Suppressor macrophage treated with lipopolysaccharide for 1 hour (primary cell): ENCODE data around the gene PPP1R15A.
"Not testable (repeated sequence)": the region's sequence is repeated elsewhere in the genome, so short reads cannot be mapped to it uniquely, and the experiment has no call there.

Experiments
- DNase-seq, 3 donors: peaks; one replicate each; pipeline ENCODE4 v3.0.0-alpha.2; 2020 to 2022

PPP1R15A gene

DNA sequence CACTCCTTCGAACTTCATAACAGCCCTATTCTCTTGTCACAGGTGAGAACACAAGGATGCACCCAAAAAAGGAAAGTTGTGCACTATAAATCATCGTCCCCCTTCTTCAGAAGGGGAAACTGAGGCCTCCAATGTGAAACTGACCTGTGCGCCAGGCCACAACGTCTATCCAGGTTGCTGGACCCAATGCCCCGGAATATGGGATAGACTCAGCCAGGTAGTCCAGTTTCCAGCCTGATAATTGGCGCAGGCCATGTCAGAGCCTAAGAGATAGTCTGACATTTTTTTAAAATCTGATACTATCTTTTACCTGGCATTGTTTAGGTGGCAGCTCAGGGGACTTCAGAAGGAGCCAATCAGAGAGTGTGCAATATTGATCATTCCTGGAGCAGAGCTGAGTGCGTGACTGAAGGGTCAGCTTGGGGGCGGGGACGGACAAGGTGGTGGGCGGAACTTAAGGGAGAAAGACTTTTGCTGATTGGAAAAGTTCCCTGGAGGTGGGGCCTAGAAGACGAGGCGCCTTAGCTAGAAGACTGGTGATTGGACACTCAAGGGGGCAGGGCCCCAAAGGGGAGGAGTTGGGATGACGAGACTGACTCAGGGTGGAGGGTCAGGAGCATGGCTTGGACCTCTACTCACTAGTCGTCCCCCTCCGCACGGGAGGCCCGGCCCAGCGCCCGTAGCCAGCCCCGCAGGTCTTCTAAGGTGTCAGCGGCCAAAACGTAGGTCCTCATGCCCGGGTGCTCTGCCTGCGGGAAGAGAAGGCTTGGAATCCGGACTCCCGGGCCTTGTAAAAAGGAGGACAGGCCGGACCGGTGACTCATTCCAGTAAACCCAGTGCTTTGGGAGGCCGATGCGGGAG lies 12.3 kb upstream of the PPP1R15A start:
- DNase-seq: peak; percentile 68 to 79 (median 77)

- DNase-seq: no peak
These were observed 10.9 kb upstream of the PPP1R15A start for GRCh38 chr19:48861313-48861712.

- no peak for DNase-seq
These were observed 9.4 kb upstream of the PPP1R15A start for GRCh38 chr19:48862827-48863226.

DNA sequence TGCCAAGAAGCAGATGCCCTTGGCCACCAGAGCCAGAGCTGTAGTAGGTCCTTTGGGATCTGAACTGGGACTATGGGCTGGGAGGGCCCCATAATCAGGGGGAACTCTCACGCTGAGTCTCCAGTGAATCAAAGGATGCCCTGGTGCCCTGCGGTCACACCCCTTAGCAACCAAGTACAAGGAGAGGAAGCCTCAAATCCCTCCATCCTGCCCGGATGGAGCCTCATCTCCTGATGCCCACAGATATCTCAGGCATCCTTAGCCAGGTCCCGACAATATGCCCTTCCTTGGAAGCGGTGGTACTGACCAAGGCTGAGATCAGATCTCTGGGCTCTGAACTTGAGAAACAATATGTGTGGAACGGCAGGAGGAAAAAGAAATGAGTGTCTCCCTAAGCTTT lies 5.5 kb upstream of the PPP1R15A start:
- DNase-seq: no peak

DNA sequence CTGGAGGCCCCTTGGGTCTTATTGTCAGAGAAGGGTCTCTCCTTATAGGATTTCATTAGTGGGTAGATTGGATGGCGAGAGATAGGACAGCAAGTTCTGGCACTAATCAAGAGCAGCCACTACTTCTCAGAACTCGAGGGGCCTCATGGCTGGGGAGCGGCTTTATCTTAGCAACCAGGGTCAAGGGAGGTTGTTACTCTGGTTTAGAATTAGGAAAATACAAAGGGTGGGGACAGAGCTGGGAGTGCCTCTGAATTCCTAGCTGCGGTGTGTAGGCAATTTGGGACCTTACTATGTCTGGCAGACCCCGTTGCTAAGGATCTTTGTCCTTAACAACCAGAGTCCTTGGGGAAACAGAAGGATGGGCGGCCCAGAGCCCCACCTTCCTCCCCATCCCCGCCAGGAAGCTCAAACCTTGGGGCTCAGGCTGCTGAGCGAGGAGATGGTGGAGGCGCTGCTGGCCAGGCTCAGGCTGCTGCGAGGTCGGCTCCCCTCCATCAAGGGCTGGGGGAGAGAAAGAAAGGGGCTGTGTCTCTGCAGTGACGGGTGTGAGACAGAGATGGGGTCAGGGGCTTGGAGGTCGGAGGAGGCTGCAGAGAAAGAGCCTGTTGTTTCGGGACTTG lies 5.0 kb upstream of the PPP1R15A start:
- no peak for DNase-seq

DNA sequence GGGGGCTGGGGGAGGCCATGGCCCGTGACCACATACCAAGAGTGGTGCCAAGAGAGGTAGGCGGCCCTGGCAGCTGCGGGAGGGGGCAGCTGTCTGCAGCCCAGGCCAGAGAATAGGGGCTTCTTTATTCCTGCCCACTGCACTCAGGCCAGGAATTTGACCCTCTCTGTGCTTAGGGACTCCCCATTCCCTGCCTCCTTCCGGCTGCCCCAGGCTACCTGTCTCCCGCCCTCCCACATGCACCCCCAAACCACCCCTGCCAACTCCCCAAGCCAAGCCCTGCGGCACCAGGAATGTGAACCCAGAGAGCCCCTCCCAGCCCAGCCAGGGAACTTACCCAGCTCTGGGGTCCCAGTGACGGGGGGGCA lies 4.5 kb upstream of the PPP1R15A start:
- no peak for DNase-seq

DNA sequence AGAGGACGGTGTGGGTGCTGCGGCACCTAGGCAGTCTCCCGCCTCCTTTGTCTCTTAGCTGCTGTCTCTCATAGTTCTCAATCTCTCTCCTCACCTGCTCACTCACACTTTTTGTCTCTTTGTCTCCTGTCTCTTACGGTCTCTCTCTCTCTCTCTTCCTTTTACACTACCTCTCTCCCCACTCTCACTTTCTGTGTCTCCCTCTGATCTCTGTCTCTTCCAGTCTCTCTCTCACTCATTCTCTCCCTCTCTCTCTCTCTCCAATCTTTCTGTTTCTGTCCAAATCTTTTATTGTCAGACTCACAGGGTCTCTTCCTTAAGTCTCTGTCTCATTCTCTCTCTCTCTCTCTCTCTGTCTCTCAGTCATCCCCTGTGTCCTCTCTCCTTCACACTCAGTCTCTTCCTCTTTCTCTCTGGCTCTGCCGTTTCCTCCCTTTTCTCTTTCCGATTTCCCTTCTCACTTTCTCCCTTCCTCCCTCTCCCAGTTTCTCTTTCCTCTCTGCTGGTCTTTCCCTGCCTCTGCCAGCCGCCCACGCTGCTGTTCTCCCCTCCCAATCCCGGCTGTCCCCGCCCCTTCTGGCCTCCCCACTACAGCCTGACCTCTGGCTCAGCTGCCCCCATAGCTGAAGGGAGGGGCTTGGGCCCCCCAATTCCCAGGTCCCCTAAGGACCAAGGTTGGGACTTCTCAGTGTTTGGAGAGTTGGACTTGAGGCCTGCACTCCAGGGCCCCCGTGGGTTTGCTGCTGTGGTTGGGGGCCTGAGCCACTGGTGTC lies 3.9 kb upstream of the PPP1R15A start, which contains the start of gene PLEKHA4:
PLEKHA4 (minus strand) TSS at position 504 of the 773 bp plus-strand sequence. CDS start 997 bp downstream, outside the sequence.
- DNase-seq: peak; percentile 76 to 85 (median 84)

DNA sequence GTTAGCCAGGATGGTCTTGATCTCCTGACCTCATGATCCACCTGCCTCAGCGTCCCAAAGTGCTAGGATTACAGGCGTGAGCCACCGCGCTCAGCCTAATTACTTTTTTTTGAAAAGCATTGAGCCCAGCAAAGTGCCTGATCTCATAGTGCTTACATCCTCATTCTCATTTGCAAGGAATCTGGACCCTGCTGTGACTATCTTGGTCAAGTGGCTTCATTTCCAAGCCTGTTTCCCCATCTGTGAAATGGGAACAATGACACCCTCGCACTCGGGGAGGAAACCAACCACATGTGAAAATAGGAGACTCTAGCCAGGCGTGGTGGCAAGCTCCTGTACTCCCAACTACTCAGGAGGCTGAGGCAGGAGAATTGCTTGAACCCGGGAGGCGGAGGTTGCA lies 2.2 kb upstream of the PPP1R15A start:
- peak; percentile 41 to 54 (median 42) for DNase-seq

GRCh38 chr19:48871471-48872181 lies 595 bp upstream of the PPP1R15A start:
- not testable (repeated sequence) for DNase-seq

DNA sequence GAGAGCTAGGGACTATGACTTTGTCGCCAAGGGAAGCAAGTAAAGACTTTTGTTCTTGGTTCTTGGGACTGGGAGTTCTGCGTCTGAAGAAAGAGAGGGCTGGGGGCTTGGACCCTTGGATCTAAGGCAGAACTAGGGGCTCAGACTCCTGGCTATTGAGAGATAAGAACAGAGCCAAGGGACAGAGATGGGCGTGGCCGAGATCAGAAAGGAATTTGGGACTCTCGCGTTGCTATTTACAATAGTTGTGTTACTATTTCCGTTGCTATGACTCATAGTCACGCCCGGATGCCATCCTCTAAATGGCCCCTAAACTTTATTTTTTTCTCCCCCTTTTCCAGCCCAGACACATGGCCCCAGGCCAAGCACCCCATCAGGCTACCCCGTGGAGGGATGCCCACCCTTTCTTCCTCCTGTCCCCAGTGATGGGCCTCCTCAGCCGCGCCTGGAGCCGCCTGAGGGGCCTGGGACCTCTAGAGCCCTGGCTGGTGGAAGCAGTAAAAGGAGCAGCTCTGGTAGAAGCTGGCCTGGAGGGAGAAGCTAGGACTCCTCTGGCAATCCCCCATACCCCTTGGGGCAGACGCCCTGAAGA lies 759 bp downstream of the PPP1R15A start:
- peak; percentile 85 to 91 (median 86) for DNase-seq

- DNase-seq: peak; percentile 49 to 61 (median 57)
These were observed 1.5 kb downstream of the PPP1R15A start for GRCh38 chr19:48873476-48874302.

DNA sequence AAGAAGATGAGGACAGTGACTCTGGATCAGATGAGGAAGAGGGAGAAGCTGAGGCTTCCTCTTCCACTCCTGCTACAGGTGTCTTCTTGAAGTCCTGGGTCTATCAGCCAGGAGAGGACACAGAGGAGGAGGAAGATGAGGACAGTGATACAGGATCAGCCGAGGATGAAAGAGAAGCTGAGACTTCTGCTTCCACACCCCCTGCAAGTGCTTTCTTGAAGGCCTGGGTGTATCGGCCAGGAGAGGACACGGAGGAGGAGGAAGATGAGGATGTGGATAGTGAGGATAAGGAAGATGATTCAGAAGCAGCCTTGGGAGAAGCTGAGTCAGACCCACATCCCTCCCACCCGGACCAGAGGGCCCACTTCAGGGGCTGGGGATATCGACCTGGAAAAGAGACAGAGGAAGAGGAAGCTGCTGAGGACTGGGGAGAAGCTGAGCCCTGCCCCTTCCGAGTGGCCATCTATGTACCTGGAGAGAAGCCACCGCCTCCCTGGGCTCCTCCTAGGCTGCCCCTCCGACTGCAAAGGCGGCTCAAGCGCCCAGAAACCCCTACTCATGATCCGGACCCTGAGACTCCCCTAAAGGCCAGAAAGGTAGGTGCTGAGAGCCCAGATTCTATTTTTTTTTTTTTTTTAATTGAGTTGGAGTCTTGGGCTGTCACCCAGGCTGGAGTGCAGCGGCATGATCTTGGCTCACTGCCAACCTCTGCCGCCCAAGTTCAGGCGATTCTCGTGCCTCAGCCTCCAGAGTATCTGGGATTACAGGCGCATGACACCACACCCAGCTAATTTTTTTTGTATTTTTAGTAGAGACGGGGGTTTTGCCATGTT lies 2.3 kb downstream of the PPP1R15A start:
- peak; percentile 64 to 78 (median 74) for DNase-seq

GRCh38 chr19:48876043-48876981 lies 4.1 kb downstream of the PPP1R15A start:
- peak; percentile 29 to 58 (median 57) for DNase-seq

GRCh38 chr19:48877855-48878195 lies 5.6 kb downstream of the PPP1R15A start:
- DNase-seq: peak; percentile 56 to 80 (median 66)

DNA sequence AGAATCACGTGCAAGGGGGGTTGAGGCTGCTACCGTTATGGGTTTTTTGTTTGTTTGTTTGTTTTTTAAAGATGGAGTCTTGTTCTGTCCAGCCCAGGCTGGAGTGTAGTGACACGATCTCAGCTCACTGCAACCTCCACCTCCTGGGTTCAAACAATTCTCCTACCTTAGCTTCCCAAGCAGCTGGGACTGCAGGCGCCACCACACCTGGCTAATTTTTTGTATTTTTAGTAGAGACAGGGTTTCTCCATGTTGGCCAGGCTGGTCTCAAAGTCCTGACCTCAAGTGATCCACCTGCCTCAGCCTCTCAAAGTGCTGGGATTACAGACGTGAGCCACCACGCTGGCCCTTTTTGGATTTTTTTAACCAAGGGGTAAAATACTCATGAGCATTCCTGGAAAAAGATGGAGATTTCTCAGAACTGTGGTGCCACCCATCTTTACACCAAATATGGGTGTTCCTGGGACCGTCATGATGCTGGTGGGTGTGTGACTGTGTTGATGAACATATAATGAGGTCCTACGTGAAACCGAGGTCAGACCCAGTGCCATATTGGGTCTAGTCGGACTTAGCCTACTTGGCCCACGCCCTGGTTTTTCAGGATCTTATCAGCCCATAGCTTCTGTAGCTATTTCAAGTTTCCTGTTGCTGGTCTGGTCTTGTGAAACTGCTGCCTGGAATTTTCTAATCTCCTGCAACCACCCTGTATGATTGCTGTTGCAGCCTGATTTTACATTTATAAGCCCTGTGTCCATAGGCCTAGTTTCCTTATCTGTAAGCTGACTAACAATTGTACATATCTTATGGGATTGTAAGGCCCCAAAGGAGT lies 6.2 kb downstream of the PPP1R15A start:
- peak; percentile 75 to 86 (median 82) for DNase-seq

DNA sequence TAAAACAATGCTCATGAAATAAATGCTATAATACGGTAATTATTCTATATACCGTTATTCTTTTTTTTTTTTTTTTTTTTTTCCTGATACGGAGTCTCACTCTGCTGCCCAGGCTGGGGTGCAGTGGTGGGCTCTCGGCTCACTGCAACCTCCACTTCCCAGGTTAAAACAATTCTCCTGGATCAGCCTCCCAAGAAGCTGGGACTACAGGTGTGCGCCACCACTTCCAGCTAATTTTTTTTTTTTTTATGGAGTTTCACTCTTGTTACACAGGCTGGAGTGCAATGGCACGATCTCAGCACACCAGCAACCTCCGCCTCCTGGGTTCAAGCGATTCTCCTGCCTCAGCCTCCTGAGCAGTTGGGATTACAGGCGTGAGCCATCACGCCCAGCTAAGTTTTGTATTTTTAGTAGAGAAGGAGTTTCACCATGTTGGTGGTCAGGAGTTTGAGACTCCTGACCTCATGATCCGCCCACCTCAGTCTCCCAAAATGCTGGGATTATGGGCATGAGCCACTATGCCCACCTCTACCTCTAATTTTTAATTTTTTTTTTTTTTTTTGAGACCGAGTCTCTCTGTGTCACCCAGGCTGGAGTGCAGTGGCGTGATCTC lies 6.9 kb downstream of the PPP1R15A start:
- DNase-seq: peak in 2 of 3 donors; percentile 36 to 60

GRCh38 chr19:48879696-48880095 lies 7.5 kb downstream of the PPP1R15A start:
- peak in 2 of 3 donors; percentile 31 to 59 for DNase-seq
